GM12878 (cell line): Measurements from ENCODE around the gene IFNL3. TPM values are rescaled to one million over a fixed set of nuclear protein-coding genes. Genes with fewer than 3 reads are reported as not detected.

Experiments used
- ATAC-seq: fragments of 200-7000 bp; cut with Tn5 transposase; 3 replicates; pipeline ENCODE4 v1.9.1; 2020; ENCODE audit warnings: mild to moderate bottlenecking, moderate library complexity
- BruUV-seq: library from RNA; stranded (reverse); fragments of 400-500 nt; replicated peaks from 2 replicates; lab custom pipeline; 2021; lab: Mats Ljungman, UMichigan
- CTCF ChIA-PET: fragments of 300-600 bp; sonication (Branson Sonifier 250); formaldehyde crosslinking; extraction: SDS; loops from one replicate; lab custom pipeline; 2021; ENCODE audit warnings: inconsistent platforms; lab: Yijun Ruan, JAX
- POLR2A ChIA-PET: fragments of 350-600 bp; formaldehyde crosslinking; extraction: SDS; loops from one replicate; lab custom pipeline; 2021; ENCODE audit warnings: inconsistent platforms; lab: Charles Lee
- RAD21 ChIA-PET: fragments of 300-600 bp; sonication (Branson Sonifier 250); formaldehyde crosslinking; loops from one replicate; lab custom pipeline; 2023; ENCODE audit warnings: antibody characterized with exemption; ENCODE audit not compliant: unreplicated experiment; lab: Charles Lee
- SMC1A ChIA-PET: fragments of 300-600 bp; sonication (Branson Sonifier 250); formaldehyde crosslinking; loops from one replicate; lab custom pipeline; 2023; ENCODE audit not compliant: unreplicated experiment, uncharacterized antibody; lab: Charles Lee
- DNase-seq: peaks from one replicate; pipeline ENCODE4 v3.0.0-alpha.2; 2011; ENCODE audit warnings: low read depth, low spot score
- FAIRE-seq: peaks from 3 replicates; lab custom pipeline; 2011; peaks lifted over from hg19 to GRCh38; lab: Jason Lieb, UNC
- H2AFZ ChIP-seq: 2 replicates; pipeline ENCODE4 v1.6.0; 2011; ENCODE audit warnings: low read depth, low read length, control low read depth; ENCODE audit not compliant: control insufficient read depth
- H3K27ac ChIP-seq: 2 replicates; pipeline ENCODE4 v1.5.1; 2011; ENCODE audit warnings: control low read depth; ENCODE audit not compliant: control insufficient read depth, insufficient read depth
- H3K27me3 ChIP-seq, 2 experiments: replicated peaks in 1 of 2; 2 replicates each; pipeline versions ENCODE4 v1.6.0 to v1.6.1; 2011; ENCODE audit warnings: low read length in 1 of 2; ENCODE audit not compliant: control insufficient read depth in 2 of 2, insufficient read depth in 2 of 2
- H3K36me3 ChIP-seq, 2 experiments: 2 replicates each; pipeline ENCODE4 v1.5.1; 2011; ENCODE audit warnings: low read length in 1 of 2; ENCODE audit not compliant: control insufficient read depth in 2 of 2, insufficient read depth in 2 of 2
- H3K4me1 ChIP-seq: 2 replicates; pipeline ENCODE4 v1.6.1; 2011; ENCODE audit warnings: mild to moderate bottlenecking, low read length, moderate library complexity, mixed read lengths; ENCODE audit not compliant: control insufficient read depth, insufficient read depth
- H3K4me2 ChIP-seq: 2 replicates; pipeline ENCODE4 v1.6.0; 2011; ENCODE audit warnings: control low read depth; ENCODE audit not compliant: control insufficient read depth, insufficient read depth
- H3K4me3 ChIP-seq: fragments of 200-600 bp; sonication (generic); 2 replicates; pipeline ENCODE4 v1.5.1; 2016
- H3K79me2 ChIP-seq: 2 replicates; pipeline ENCODE4 v1.6.0; 2011; ENCODE audit warnings: low read length; ENCODE audit not compliant: control insufficient read depth, insufficient read depth
- H3K9ac ChIP-seq: 2 replicates; pipeline ENCODE4 v1.8.0; 2011; ENCODE audit warnings: low read length, control low read depth, mixed read lengths; ENCODE audit not compliant: control insufficient read depth, insufficient read depth
- H3K9me3 ChIP-seq: replicated peaks from 3 replicates; pipeline ENCODE4 v1.5.1; 2011; ENCODE audit warnings: mild to moderate bottlenecking, low read length; ENCODE audit not compliant: control insufficient read depth, insufficient read depth
- H4K20me1 ChIP-seq: 2 replicates; pipeline ENCODE4 v1.6.0; 2011; ENCODE audit not compliant: control insufficient read depth, insufficient read depth
- BHLHE40 ChIP-seq, 2 experiments: fragments of 450-650 bp in 1 of 2; IDR thresholded peaks; 2 replicates each; pipeline ENCODE4 v1.6.1; 2011 to 2017; ENCODE audit warnings: low read depth in 2 of 2, borderline replicate concordance in 1 of 2, improper control_type of control experiment in 1 of 2, low read length in 1 of 2, mild to moderate bottlenecking in 1 of 2
- IKZF2 ChIP-seq, 2 experiments: fragments of 450-650 bp; IDR thresholded peaks; 2 replicates each; pipeline ENCODE4 v1.6.1; 2017; ENCODE audit warnings: mild to moderate bottlenecking in 2 of 2, moderate library complexity in 2 of 2
- MAX ChIP-seq: IDR thresholded peaks from 2 replicates; pipeline ENCODE4 v1.6.1; 2012; ENCODE audit warnings: low read depth, low read length, improper control_type of control experiment
- MEF2B ChIP-seq: fragments of 450-650 bp; IDR thresholded peaks from 2 replicates; pipeline ENCODE4 v1.6.1; 2018; ENCODE audit warnings: mild to moderate bottlenecking, moderate library complexity; ENCODE audit not compliant: partially characterized antibody, poor library complexity, severe bottlenecking
- MTA3 ChIP-seq: IDR thresholded peaks from 2 replicates; pipeline ENCODE4 v1.6.1; 2012; ENCODE audit warnings: low read length, inconsistent platforms, borderline replicate concordance
- NR2F1 ChIP-seq: fragments of 450-650 bp; conservative IDR thresholded peaks from 2 replicates; pipeline ENCODE4 v1.6.1; 2017; ENCODE audit warnings: mild to moderate bottlenecking
- POLR2A ChIP-seq: IDR thresholded peaks from 2 replicates; pipeline ENCODE4 v1.6.1; 2011; ENCODE audit warnings: low read depth, mild to moderate bottlenecking, low read length
- RAD51 ChIP-seq: fragments of 450-650 bp; IDR thresholded peaks from 2 replicates; pipeline ENCODE4 v1.6.1; 2016; ENCODE audit warnings: moderate library complexity, mild to moderate bottlenecking, inconsistent platforms
- RCOR1 ChIP-seq: conservative IDR thresholded peaks from 2 replicates; pipeline ENCODE4 v1.6.1; 2012; ENCODE audit warnings: low read depth, low read length, improper control_type of control experiment
- TCF12 ChIP-seq: IDR thresholded peaks from 2 replicates; pipeline ENCODE4 v1.6.1; 2011; ENCODE audit warnings: low read depth, mild to moderate bottlenecking, low read length
- TCF3 ChIP-seq: IDR thresholded peaks from 2 replicates; pipeline ENCODE4 v1.6.1; 2012; ENCODE audit warnings: low read depth, mild to moderate bottlenecking, low read length, borderline replicate concordance; ENCODE audit not compliant: insufficient read depth
- USF2 ChIP-seq: IDR thresholded peaks from 2 replicates; pipeline ENCODE4 v1.6.1; 2011; ENCODE audit warnings: low read depth, low read length, improper control_type of control experiment, borderline replicate concordance
- ZBTB11 ChIP-seq: fragments of 450-650 bp; formaldehyde crosslinking; IDR thresholded peaks from 2 replicates; pipeline ENCODE4 v1.5.0; 2022; ENCODE audit warnings: mild to moderate bottlenecking, missing genetic modification characterization
- WGBS: methylation state at CpG from one replicate; pipeline ENCODE4 v1.1.6; 2016; ENCODE audit warnings: low lambda C conversion rate; ENCODE audit not compliant: insufficient replicate concordance, insufficient coverage; ENCODE audit errors: missing lambda C conversion rate; 5-methylcytosine and 5-hydroxymethylcytosine counted together
- in situ Hi-C: fragments of 300-500 bp; cut with MboI; formaldehyde crosslinking; loops from 9 replicates; pipeline ENCODE4 v1.14.3; 2018; ENCODE audit warnings: mixed read lengths
- intact Hi-C: fragments of 100-400 bp; cut with micrococcal nuclease; formaldehyde crosslinking; loops from one replicate; pipeline ENCODE4 v1.14.2; 2022; ENCODE audit not compliant: unreplicated experiment
- polyA plus RNA-seq, 11 experiments: library from polyadenylated mRNA; depleted of rRNA in 4 of 11; unstranded in 6 of 11; stranded (reverse) in 5 of 11; fragments of >200 nt; fragmentation: Nextera tagmentation in 4 of 11; fragmentation: Illumina TruSeq in 1 of 11; extraction: Ambion mirVana in 4 of 11; extraction: Trizol in 1 of 11; gene quantifications; 1 replicate in 1 of 11; 2 replicates in 10 of 11; pipeline versions ENCODE4 v1.2.1 to v1.2.3, GENCODE V29; 2011 to 2016; ENCODE audit warnings: inconsistent platforms in 2 of 11, missing spikeins in 2 of 11, low read depth in 1 of 11
- total RNA-seq, 4 experiments: library from RNA; depleted of rRNA in 3 of 4; stranded (reverse); fragments of >200 nt in 3 of 4; fragmentation: Illumina TruSeq in 1 of 4; extraction: Trizol in 1 of 4; gene quantifications; 2 replicates each; pipeline versions ENCODE4 v1.2.1 to v1.2.3, GENCODE V29; 2013 to 2021

The IFNL3 gene
- total and polyA plus RNA-seq, 10 of the 15 experiments (the other 5 are each of a cell fraction or from before 2014, with no cell fraction given): not detected

- no peak for TF ChIP-seq ZBTB11 (CRISPR knock-in tag)
- no peak for TF ChIP-seq RCOR1
- TF ChIP-seq TCF3: no peak
- TF ChIP-seq USF2: no peak
Measured at GRCh38 chr19:39238209-39238608, 6.6 kb downstream of the IFNL3 start (continued).

- no peaks in the 10 kb centered on the region for H3K36me3 ChIP-seq
- H3K27me3 ChIP-seq: no peaks in the 10 kb centered on the region
- peak overlapping the region; percentile 32 for H3K27ac ChIP-seq
- SMC1A ChIA-PET: no interaction called here
- ATAC-seq: peak; percentile 99
- intact Hi-C loops: no loop called here
- no peaks in the 10 kb centered on the region for H4K20me1 ChIP-seq
- peak; percentile 91 for FAIRE-seq
- CTCF ChIA-PET: interaction anchor here (1.2 kb wide), 1 partner anchor 90 kb away, joined by 4 read pairs; no protein-coding TSS in a partner anchor
- H3K4me3 ChIP-seq: 0 out of 2 replicates have a peak overlapping the region, but pooled peaks have one; percentile 47
- peak overlapping the region; percentile 59 for H3K4me2 ChIP-seq
- DNase-seq: peak; percentile 45
- POLR2A ChIA-PET: interaction anchor here (0.6 to 0.9 kb wide), 3 partner anchors 161 to 396 kb away, joined by 3 read pairs; partner anchors contain the start of gene RPS16
- H3K9me3 ChIP-seq: no peaks in the 10 kb centered on the region
- BruUV-seq: no TSS peak
- in situ Hi-C loops: no loop called here
- peak overlapping the region; percentile 88 for H2AFZ ChIP-seq
- RAD21 ChIA-PET: interaction anchor here (0.6 to 1.1 kb wide), 3 partner anchors 91 to 1892 kb away, joined by 3 to 4 read pairs (median 3); no protein-coding TSS in a partner anchor
- H3K4me1 ChIP-seq: peaks cover 7% of the 10 kb centered on the region
- H3K79me2 ChIP-seq: no peaks in the 10 kb centered on the region
- H3K9ac ChIP-seq: peak overlapping the region; percentile 14; the same call in 1 of the 2 replicates
- 46% methylated on average over 21 of the region's 22 CpGs for WGBS
- TF ChIP-seq RAD51 (peak; percentile 67), BHLHE40 (IDR thresholded peaks at IDR 0.05; ENCODE audit: borderline replicate concordance in 1 of 2, low read depth in 2 of 2, low read length in 1 of 2) (peak; percentile 94 to 95), MTA3 (no peak), TCF12 (0 out of 2 replicates have a peak, but pooled peaks have one; percentile 42), MAX (0 out of 2 replicates have a peak, but pooled peaks have one; percentile 35), IKZF2 (IDR thresholded peaks at IDR 0.05) (peak in 1 of 2 experiments; percentile 33; a peak in 1 of 4 replicates), POLR2A (peak; percentile 67), USF2 (peak; percentile 37), NR2F1 (no peak), MEF2B (peak; percentile 67)
Measured at GRCh38 chr19:39237200-39238184, 7.3 kb downstream of the IFNL3 start.
